Ishikawa (cell line): ENCODE measurements around the gene EXOC4.

Experiments used
- EGR1 ChIP-seq: IDR thresholded peaks from 2 replicates; pipeline ENCODE4 v1.6.1; 2012
- RAD21 ChIP-seq: IDR thresholded peaks from 2 replicates; pipeline ENCODE4 v1.6.1; 2012; ENCODE audit warnings: low read depth
- TAF1 ChIP-seq: IDR thresholded peaks from 2 replicates; pipeline ENCODE4 v1.6.1; 2012; ENCODE audit warnings: low read depth, mild to moderate bottlenecking
- YY1 ChIP-seq: IDR thresholded peaks from 2 replicates; pipeline ENCODE4 v1.6.1; 2012; ENCODE audit warnings: low read depth

DNA sequence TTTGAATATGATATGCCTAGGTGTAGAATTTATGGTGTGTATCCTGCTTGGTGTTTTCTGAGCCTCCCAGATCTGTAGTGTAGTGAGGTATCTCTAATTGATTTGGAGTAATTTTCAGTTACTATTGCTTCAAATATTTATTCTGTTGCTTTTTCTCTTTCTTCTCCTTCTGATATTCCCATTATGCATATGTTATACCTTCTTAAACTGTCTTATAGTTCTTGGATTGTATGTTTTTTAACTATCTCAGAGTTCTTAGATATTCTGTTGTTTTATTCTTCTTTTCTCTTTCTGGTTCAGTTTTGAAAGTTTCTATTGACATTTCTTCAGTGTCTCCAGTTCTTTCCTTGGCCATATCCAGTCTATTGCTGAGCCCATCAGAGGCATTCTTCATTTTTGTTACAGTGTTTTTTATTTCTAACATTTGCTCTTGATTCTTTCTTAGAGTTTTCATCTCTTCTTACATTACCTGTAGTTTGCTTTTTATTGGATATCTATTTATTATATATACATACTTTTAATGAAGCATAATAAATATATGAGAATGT lies 668.8 kb downstream of the EXOC4 start:
- TF ChIP-seq RAD21 (no peak), EGR1 (no peak), YY1 (no peak), TAF1 (no peak)
